Kidney (tissue), 14 donors: ENCODE measurements around the gene TRIM27. TPM values are rescaled to one million over a fixed set of nuclear protein-coding genes. Genes with fewer than 3 reads are reported as not detected.

Source experiments
- DNase-seq, 5 donors: peaks; one replicate each; pipeline ENCODE4 v3.0.0-alpha.2; 2013 to 2020
- FAIRE-seq: peaks from 2 replicates; lab custom pipeline; 2012; peaks lifted over from hg19 to GRCh38; lab: Jason Lieb, UNC
- H3K27ac ChIP-seq, 2 donors: one replicate each; pipeline ENCODE4 v1.7.0; 2013; ENCODE audit warnings: low read depth in 2 of 2, low read length in 2 of 2, inconsistent platforms in 1 of 2
- H3K27me3 ChIP-seq: one replicate; pipeline ENCODE4 v1.7.1; 2013; ENCODE audit warnings: low read length, inconsistent platforms; ENCODE audit not compliant: control insufficient read depth, insufficient read depth
- H3K36me3 ChIP-seq, 3 donors: one replicate each; pipeline versions ENCODE4 v1.7.0 to v1.7.1; 2013; ENCODE audit warnings: low read length in 3 of 3, control low read depth in 1 of 3, inconsistent platforms in 1 of 3; ENCODE audit not compliant: insufficient read depth in 3 of 3, control insufficient read depth in 2 of 3
- H3K4me1 ChIP-seq, 3 donors: one replicate each; pipeline versions ENCODE4 v1.7.0 to v1.7.1; 2013; ENCODE audit warnings: low read length in 3 of 3, inconsistent platforms in 1 of 3, low read depth in 1 of 3; ENCODE audit not compliant: control insufficient read depth in 2 of 3, insufficient read depth in 2 of 3
- H3K4me3 ChIP-seq, 3 donors: one replicate each; pipeline versions ENCODE4 v1.7.0 to v1.8.1; 2013; ENCODE audit warnings: low read length in 3 of 3, control low read depth in 1 of 3, inconsistent platforms in 1 of 3
- H3K9ac ChIP-seq, 3 donors: one replicate each; pipeline versions ENCODE4 v1.7.0 to v1.7.1; 2013; ENCODE audit warnings: low read length in 3 of 3, control low read depth in 1 of 3, inconsistent platforms in 1 of 3
- H3K9me3 ChIP-seq, 3 donors: one replicate each; pipeline versions ENCODE4 v1.7.0 to v1.7.1; 2013; ENCODE audit warnings: low read length in 3 of 3, control low read depth in 1 of 3, inconsistent platforms in 1 of 3; ENCODE audit not compliant: control insufficient read depth in 2 of 3, insufficient read depth in 1 of 3
- CTCF ChIP-seq: IDR thresholded peaks from 3 replicates; pipeline ENCODE4 v1.5.1; 2012; ENCODE audit warnings: mild to moderate bottlenecking, moderate library complexity, borderline replicate concordance; ENCODE audit not compliant: insufficient read depth; ENCODE audit errors: extremely low read depth
- intact Hi-C: fragments of 100-400 bp; cut with DNase I; formaldehyde crosslinking; loops from one replicate; pipeline ENCODE4 v1.11.1; 2022
- polyA plus RNA-seq: library from polyadenylated mRNA; stranded (reverse); fragments of 350-450 nt; fragmentation: Illumina TruSeq; extraction: RNeasy Lipid Tissue Mini Kit (QIAGEN cat#74804); gene quantifications from one replicate; pipeline ENCODE4 v1.2.3, GENCODE V29; 2014; ENCODE audit warnings: low read depth, low replicate concordance; ENCODE audit not compliant: insufficient read depth
- total RNA-seq: library from RNA; stranded (reverse); fragmentation: NEBNext Ultra II Directional; extraction: Animal tissue kit (Norgen Biotek cat#: 25700); gene quantifications from one replicate; pipeline ENCODE4 v1.2.1, GENCODE V29; 2021
- donor health status: control.
- donor health status: control.
- donor health status: control.
- donor health status: control.
- donor health status: control.
- donor health status: DM: yes; HTN: yes; CAD: no.
- donor health status: Normal renal cell carcinoma (clear cell type).

TRIM27 gene
- total and polyA plus RNA-seq, 2 donors from 2014 or later: 33.9 to 47.7 TPM

GRCh38 chr6:28927846-28928245 lies 4.1 kb upstream of the TRIM27 start:
- Histone ChIP-seq H3K9ac (no peak overlapping the region), H3K4me1 (peaks cover 0 to under 1% (median 0%) of the 10 kb centered on the region in 3 donors), H3K9me3 (no peaks in the 10 kb centered on the region), H3K36me3 (no peaks in the 10 kb centered on the region), H3K27ac (no peak overlapping the region), H3K4me3 (no peak overlapping the region), H3K27me3 (no peaks in the 10 kb centered on the region)
- peak in 1 of 5 donors; percentile 27 for DNase-seq
- intact Hi-C loops: no loop called here
- FAIRE-seq: no peak
- TF ChIP-seq CTCF: no peak

GRCh38 chr6:28922821-28923317 lies 916 bp downstream of the TRIM27 start:
- peak overlapping the region; percentile 20 to 95 (median 86) for H3K9ac ChIP-seq
- H3K4me1 ChIP-seq: peaks cover 0 to 18% (median 8%) of the 10 kb centered on the region in 3 donors
- H3K36me3 ChIP-seq: peaks cover 5 to 29% (median 21%) of the 10 kb centered on the region in 3 donors
- peak in 4 of 5 donors; percentile 67 to 83 (median 76) for DNase-seq
- TF ChIP-seq CTCF: no peak
- intact Hi-C loops: no loop called here
- H3K4me3 ChIP-seq: peak overlapping the region; percentile 79 to 98 (median 90)
- H3K27ac ChIP-seq: peak overlapping the region; percentile 92 to 94
- H3K27me3 ChIP-seq: no peaks in the 10 kb centered on the region
- no peaks in the 10 kb centered on the region for H3K9me3 ChIP-seq
- FAIRE-seq: no peak

- peak overlapping the region in 1 of 2 donors; percentile 94 for H3K27ac ChIP-seq
- H3K9me3 ChIP-seq: no peaks in the 10 kb centered on the region
- peaks cover 7 to 29% (median 23%) of the 10 kb centered on the region in 3 donors for H3K36me3 ChIP-seq
- H3K4me1 ChIP-seq: peaks cover 0 to 18% (median 8%) of the 10 kb centered on the region in 3 donors
- peak overlapping the region; percentile 20 to 95 (median 86) for H3K9ac ChIP-seq
- H3K4me3 ChIP-seq: peak overlapping the region; percentile 79 to 98 (median 90)
- no peaks in the 10 kb centered on the region for H3K27me3 ChIP-seq
- FAIRE-seq: no peak
- DNase-seq: no peak
- no peak for TF ChIP-seq CTCF
- intact Hi-C loops: no loop called here
Observed at GRCh38 chr6:28922004-28922820, 1.6 kb downstream of the TRIM27 start.
